Lower leg skin (tissue), 3 donors: ENCODE data around the gene ENTPD6.

Experiments used
- POLR2A ChIP-seq, 2 donors: fragments of 450-650 bp; IDR thresholded peaks; one replicate each; pipeline ENCODE4 v1.6.1; 2016 to 2017; ENCODE audit warnings: antibody characterized with exemption in 2 of 2, mild to moderate bottlenecking in 1 of 2, moderate library complexity in 1 of 2
- TF ChIP-seq, protein P1 (sequence below), 3 donors: fragments of 450-650 bp; IDR thresholded peaks; one replicate each; pipeline ENCODE4 v1.5.1; 2016; ENCODE audit warnings: antibody characterized with exemption in 3 of 3, mild to moderate bottlenecking in 3 of 3, moderate library complexity in 2 of 3

DNA sequence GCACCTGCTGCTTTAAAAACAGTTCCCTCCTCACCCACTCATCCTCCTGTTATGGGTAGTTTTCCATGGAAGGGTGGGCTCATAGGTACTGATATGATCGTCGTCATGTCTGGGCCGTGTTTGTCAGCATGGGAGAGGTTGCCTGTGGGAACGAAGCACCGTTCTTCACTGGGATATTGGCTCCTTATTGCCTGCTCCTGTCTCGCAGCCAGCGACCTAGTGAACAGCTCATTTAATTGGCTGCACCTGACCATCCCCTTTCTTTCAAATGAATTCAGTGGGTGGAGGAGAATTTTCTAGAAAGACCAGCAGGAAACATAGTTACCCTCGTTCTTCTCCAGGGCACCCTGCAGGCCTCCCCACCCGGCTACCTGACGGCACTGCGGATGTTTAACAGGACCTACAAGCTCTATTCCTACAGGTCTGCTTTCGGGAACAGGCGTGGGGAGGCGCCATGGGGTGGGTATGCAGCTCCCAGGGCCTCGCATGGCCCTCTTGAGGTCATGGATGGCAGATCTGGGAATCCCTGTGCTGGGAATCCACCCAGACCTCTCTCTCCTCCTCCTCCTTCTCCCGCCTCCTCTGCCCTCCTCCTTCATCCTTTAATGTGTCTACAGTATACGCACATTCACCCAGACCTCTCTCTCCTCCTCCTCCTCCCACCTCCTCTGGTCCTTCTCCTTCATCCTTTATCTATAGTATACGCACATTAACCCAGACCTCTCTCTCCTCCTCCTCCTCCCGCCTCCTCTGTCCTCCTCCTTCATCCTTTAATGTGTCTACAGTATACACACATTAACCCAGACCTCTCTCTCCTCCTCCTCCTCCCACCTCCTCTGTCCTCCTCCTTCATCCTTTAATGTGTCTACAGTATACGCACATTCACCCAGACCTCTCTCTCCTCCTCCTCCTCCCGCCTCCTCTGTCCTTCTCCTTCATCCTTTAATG is 21.9 kb downstream of the ENTPD6 start:
- TF ChIP-seq, protein P1, sequence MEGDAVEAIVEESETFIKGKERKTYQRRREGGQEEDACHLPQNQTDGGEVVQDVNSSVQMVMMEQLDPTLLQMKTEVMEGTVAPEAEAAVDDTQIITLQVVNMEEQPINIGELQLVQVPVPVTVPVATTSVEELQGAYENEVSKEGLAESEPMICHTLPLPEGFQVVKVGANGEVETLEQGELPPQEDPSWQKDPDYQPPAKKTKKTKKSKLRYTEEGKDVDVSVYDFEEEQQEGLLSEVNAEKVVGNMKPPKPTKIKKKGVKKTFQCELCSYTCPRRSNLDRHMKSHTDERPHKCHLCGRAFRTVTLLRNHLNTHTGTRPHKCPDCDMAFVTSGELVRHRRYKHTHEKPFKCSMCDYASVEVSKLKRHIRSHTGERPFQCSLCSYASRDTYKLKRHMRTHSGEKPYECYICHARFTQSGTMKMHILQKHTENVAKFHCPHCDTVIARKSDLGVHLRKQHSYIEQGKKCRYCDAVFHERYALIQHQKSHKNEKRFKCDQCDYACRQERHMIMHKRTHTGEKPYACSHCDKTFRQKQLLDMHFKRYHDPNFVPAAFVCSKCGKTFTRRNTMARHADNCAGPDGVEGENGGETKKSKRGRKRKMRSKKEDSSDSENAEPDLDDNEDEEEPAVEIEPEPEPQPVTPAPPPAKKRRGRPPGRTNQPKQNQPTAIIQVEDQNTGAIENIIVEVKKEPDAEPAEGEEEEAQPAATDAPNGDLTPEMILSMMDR (IDR thresholded peaks at IDR 0.05), result no peak
- no peak for TF ChIP-seq POLR2A (IDR thresholded peaks at IDR 0.05)
